Stimulated activated CD4-positive, alpha-beta T cell treated with anti-CD3 and anti-CD28 coated beads, Interleukin-4, amount 100 ng/mL, for 4 hours (primary cell): ENCODE measurements around the gene FRY.
"Not testable (repeated sequence)": the region's sequence is repeated elsewhere in the genome, so short reads cannot be mapped to it uniquely, and the experiment has no call there.

Source experiments
- DNase-seq, 2 experiments: peaks; one replicate each; pipeline ENCODE4 v3.0.0-alpha.2; 2020

FRY gene

GRCh38 chr13:32031025-32031814 is at the start of gene FRY:
TSS of gene FRY (plus strand) at chr13:32031774. CDS start at chr13:32031796, 22 bp downstream.
- DNase-seq = peak; percentile 37 to 38

DNA sequence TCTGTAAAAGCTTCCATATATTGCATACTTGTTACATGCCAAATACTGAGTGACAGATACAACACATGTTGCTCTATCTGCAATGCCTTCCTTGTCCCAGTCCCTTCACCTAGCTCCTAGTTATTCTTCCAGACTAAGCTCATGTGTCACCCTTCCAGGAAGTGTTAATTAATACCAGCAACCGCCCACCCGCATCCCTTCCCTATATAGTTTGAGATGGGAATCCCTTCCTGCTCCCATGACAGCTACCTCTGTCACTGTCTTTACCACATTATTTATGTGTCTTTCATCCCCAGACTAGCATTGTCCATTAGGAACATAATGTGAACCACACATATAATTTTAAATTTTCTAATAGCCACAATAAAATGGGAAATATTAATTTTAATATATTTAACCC is 49.5 kb upstream of the FRY start:
- no peak for DNase-seq

DNA sequence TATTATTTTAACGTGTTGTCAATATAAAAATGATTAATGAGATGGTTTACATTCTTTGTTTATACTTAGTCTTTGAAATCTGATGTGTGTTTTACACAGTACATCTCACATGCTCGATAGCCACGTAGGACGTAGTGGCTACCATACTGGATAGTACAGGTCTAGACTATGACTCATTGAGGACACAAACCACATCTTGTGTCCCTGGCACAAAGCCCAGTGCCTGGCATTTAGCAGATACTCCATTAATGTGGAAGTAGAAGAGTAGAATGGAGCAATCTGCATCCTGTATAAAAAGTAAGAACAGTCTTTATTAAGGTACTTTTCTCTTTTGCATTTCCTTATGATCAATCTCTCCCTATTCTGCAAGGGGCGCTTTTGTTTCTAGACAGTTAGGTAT is 49.0 kb upstream of the FRY start:
- no peak for DNase-seq

DNA sequence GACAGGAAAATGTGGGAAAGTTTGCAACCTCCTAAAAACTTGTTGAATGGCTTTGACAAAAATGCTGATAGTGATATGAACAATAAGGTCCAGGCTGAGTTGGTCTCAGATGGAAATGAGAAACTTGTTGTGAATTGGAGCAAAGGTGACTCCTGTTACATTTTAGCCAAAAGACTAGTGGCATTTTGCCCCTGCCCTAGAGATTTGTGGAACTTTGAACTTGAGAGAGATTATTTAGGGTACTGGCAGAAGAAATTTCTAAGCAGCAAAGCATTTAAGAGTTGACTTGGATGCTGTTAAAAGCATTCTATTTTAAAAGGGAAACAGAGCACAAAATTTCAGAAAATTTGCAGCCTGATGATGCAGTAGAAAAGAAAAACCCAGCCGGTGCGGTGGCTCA is 47.9 kb upstream of the FRY start:
- not testable (repeated sequence) for DNase-seq

DNA sequence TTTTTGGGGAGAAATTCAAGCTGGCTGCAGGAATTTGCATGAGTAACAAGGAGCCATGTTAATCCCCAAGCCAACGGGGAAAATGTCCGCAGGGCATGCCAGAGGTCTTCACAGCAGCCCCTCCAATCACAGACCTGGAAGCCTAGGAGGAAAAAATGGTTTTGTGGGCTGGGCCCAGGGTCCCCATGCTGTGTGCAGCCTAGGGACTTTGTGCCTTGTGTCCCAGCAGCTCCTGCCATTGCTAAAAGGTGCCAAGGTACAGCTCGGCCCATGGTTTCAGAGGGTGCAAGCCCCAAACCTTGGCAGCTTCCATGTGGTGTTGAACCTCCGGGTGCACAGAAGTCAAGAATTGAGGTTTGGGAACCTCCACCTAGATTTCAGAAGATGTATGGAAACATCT is 47.2 kb upstream of the FRY start:
- not testable (repeated sequence) for DNase-seq

DNA sequence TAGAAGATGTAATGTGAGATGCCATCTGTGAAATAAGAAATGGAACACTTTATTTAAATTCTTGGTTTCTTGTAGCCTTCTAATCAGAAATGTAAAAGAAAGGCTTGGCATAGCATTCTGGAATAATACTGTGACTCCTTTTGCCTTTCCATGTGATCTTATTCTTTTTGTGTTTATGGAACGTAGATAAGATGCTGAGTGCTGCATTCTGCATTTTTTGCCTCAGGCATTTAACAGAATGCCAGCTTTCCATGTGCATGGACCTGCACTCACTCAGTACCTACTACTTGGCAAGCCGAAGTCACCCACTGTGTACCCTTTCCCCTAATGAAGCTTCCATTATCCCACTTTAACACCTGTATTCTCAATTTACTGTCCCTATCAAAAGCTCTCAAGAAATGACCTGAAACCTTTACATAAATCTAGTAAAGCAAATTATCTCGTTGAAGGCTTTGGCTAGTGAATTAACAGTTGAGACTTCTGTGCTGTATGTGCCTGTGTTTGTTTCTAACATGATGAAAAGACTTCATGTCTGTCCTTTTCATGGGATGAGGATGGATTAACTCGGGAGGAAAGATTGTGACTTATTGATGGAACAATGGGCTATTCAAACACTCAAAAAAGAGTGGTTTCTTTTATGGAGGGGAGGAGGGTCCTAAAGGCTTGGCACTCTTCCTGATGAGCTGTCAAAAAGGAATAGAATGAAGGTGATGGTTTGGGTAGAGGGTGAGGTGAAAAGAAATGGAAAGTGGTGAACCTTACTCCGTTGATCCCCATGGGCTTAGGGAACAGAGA is 44.7 kb upstream of the FRY start:
- DNase-seq = no peak

DNA sequence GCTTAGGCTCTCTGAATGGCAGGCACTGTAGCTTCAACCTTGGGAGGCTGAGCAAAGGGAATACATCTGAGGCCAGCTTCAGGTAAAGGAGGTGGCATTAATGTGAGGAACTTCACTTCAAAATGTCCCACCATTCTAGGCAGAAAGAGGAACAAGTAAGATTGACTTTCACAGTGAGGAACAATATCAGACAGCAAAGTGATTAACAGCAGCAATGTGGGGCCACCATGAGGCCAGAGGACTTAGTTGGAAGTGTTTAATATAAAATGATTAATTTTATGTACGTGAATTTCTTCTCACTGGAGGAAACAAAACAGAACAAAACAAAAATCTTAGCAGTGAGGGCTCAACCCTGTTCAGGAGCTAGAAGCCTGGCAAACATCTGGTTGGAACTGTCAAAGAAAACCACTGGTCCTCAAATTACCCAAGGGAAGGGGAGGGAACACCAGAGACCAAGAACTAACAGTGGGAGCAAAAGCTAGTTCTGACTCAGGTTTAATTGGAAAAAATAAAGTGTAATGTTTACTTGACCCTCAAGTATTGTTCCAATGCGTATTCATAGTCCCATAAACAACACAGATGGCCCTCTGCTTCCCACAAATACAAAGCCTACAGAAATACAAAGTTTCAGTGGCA is 43.9 kb upstream of the FRY start:
- DNase-seq = no peak

DNA sequence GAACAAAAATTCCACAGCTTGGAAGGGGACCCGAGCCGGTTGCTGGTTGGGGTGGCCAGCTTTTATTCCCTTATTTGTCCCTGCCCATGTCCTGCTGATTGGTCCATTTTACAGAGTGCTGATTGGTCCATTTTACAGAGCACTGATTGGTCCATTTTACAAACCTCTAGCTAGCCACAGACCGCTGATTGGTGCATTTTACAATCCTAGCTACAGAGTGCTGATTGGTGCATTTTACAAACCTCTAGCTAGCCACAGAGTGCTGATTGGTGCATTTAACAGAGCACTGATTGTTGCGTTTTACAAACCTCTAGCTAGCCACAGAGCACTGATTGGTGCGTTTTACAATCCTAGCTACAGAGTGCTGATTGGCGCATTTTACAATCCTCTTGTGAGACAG is 37.2 kb upstream of the FRY start:
- not testable (repeated sequence) for DNase-seq

DNA sequence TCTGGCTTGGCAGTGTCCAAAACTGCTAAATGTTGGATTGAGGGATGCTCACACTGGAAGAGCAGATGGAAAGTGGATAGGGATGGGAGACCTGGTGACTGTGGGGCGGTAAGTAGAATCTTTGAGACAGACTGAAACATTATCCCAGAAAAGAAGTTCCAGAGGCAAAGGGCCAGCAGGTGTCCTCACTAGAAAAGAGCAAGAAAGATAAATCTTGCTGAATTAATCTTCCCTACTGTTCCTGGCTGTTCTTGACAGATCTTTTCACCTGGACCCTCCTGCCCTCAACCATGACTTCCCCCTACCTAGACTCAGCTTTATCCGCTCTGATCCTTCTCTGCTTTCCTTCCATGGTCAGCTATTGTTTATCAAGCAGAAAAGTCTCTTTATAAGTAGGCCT is 35.0 kb upstream of the FRY start:
- DNase-seq = no peak

DNA sequence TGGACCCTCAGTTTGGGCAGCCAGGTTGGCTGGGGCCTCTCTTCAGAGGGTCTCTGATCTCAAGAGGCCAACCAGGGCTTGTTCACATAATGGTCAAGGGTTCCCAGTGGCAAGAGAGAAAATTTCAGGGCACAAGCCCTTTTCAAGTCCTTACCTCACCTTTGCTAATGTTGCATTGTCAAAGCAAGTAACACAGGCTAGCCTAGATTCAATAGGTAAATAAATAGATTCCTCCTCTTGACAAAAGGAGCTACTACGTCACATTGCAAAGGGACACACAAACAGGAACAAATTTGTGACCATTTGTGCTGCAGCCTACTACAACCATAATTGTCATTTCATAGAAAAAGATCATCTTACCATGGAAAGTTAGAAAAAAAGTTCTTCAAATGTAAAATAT is 33.9 kb upstream of the FRY start:
- DNase-seq = no peak

DNA sequence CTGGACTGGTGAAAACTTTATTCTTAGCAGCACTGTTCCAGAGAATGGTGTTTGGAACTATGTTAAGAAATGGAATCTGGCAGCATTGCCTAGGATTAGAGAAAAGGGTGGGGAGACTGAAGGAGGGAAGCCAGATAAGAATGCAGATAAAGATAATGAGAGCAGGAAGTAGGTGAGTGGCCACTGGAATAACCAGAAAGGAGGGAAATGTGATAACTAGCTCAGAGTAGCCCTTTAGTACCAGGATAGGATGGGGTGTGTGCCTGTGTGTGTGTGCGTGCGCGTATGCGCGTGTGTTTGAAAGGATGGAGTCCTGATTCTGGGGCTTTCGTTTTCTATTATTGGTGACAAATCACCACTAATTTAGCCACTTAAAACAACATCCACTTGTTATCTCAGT is 33.4 kb upstream of the FRY start:
- DNase-seq = no peak

- not testable (repeated sequence) for DNase-seq
Observed at GRCh38 chr13:32000754-32001153, 30.8 kb upstream of the FRY start.

DNA sequence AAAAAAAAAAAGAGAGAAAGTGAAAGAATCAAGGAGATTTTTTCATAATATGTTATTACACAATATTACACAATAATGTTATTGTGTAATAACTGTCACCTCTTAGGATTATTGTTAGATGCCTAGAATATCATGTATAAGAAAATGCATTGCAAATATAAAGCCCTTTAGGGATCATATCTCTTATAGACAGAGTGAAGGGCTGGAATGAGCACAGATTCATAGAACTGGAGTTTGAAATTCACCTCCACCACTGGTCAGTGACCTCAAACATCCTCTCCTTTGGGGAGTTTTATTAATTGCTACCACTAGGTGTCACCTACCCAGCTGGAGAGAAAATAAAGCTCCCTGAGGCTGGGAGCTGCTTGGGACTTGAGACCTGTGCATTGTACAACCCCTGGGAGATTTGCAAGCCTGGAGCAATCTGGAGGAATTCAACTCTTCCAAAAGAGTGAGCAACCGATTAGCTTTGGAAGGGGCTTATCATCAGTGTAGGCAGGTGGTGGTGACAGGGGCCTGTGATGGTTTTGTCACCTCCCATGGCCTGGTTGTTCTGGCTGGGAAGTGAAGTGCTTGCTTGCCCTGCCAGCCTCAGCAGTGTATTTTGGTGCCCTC is 30.3 kb upstream of the FRY start:
- no peak for DNase-seq

DNA sequence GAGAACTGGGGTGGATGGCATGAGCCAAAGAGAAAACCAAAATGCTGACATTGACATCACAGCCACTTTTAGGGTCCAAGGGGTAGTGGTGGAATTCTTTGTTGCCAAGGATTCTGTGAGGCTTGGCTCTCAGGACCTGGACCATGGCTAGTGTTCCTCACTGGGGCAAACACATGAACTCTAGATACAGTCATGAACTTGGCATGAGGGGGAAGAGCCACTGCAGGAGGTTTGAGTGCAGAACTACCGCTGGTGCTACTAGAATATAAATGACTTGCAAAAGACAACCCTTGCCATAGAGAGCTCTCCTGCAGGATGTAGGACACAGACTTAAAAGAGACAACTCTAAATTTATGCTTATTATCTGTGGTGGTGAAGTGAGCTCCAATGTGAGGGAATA is 29.8 kb upstream of the FRY start:
- DNase-seq = no peak

- DNase-seq = no peak
Observed at GRCh38 chr13:32002873-32003272, 28.7 kb upstream of the FRY start.

DNA sequence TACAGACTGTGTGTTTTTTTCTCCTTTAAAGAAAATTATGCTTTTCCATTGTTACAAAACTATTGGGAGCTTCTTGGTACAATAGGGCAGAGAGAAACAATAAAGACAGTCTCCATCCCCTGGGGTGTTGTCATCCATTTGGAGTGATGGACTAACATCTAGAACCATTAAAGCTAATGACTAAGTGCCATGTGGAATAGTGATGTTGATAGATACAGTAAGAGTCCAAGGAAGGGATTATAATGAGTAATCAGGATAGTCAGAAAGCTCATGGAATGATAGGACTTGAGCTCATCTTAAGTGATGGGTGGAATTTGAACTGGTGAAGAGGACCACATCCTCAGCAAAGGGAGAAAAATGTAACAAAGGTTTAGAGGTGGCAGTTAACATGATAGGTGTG is 24.1 kb upstream of the FRY start:
- DNase-seq = no peak

DNA sequence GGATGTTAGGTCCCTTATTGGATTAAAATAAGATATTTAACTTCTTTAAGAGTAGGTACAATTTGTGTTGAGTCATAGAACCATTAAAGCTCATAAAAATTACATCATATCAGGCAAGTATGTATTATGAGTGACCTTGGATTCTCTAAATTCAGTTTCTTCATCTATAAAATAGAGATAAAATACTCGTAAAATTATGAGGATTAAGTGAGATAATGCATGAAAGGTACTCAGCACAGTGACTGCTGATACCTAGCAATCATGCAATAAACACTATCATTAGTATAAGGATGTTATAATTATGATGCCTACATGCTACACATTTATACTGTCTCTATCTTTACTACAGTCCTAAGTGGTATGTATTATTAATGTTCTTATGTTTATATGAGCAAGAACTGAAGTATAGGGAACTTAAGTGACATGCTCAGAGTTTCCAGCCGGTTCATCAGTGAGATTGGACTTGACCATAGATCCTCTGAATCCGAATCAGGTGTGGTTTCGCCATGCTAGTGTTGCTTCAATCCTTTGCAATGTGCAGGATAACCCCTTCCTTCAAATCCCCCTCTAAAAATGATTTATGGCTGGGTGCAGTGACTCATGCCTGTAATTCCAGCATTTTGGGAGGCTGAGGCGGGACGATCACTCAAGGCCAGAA is 22.9 kb upstream of the FRY start:
- no peak for DNase-seq

- DNase-seq = no peak
Observed at GRCh38 chr13:32009362-32009761, 22.2 kb upstream of the FRY start.

DNA sequence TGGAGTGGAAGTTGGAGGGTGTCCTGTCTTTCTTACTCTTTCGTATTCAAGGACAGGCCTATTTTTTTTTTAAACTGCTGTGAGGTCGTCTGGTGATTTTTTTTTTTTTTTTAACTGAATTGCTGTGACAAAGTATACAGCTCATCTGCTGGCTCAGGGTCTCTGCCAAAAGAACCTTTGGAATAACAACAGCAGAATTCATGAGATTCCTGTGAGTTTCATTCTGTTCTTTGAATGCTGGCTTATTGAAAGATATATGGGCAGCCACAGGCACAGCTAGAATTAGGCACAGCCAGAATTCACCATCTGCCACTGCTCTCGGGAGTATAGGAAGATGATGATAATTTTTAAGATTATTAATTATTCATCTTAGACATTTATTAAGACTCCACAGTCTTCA is 21.4 kb upstream of the FRY start:
- no peak for DNase-seq

GRCh38 chr13:32011971-32012370 is 19.6 kb upstream of the FRY start:
- no peak for DNase-seq

DNA sequence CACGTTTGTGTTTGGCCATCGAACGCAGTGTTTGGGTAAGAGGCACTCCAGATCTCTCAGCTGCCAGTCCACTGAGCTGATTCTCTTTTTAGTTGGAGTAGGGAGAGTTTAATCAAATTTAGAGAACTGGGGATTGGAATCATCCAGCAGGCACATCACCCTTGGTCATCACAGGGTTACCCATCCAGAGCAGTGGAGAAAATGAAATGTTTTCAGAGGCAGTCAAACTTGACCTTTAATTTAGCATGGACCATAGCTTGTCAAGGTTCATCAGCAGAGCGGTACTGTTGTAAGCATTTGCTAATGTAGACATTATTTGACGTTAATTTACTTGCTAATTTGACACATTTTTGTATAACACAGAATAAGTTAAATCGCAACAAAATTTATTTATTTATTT is 18.4 kb upstream of the FRY start:
- DNase-seq = no peak

DNA sequence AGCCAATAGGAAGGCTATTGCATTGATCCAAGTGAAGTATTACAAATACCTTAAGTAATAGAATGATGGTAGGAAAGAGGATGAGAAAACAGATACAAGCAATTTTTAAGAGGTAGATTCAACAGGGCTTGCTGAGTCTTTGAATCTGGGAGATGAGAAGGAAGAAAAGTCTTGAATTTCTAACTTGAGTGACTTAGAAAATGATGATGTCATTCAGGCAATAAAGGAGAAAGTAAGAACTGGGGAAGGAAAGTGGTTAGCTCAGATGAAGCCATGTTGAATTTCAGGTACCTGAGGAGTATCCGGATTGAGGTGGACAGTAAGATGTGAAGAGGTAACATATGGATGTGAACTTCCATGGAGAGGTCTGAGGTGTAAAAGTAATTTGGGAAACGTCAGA is 15.5 kb upstream of the FRY start:
- DNase-seq = no peak

DNA sequence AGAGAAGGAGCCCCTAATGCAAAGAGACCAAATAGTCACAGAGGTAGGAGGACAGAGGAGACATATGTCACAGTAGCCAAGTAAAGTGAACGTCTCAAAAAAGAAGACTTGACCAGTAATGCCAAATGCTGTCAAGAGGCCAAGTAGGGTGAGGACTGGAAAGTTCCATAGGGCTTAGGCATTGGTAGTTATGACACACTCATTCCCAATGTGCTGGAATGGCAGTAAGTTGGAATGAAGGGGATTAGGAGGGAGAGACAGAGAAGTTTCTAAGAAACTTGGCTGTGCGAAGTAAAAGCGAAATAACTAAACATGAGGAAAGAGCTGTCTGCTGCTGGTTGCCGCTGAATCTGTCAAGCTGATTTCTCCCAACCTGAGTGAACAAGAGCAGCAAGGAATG is 14.9 kb upstream of the FRY start:
- no peak for DNase-seq
